ENCODE measurements around the gene RPS6KA5.
"Not testable (repeated sequence)": the region's sequence is repeated elsewhere in the genome, so short reads cannot be mapped to it uniquely, and the experiment has no call there.

RPS6KA5 gene

DNA sequence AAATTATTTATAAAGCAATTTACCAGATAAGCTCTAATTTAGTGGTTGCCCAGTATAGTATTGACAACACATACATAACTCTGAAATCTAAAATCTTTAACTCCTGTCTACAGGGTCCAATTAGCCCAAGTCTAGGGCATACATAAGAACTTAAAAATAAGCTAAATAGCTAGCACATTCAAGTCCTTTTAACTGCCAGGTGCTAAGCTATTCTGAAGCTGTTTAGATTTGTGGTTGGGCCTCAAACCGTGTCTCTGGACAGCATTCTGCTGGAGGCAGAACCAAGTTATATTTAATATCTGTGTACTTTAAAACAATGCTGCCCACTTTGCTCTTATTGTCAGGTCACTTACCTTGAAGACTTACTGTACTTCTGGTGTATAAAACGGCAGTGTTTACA is 19.0 kb downstream of the RPS6KA5 start:
- Histone ChIP-seq H3K27ac (ENCODE audit: low read length) (no peak overlapping the region), H3K27me3 (ENCODE audit: control insufficient read depth, insufficient read depth, low read length) (no peaks in the 10 kb centered on the region), H3K4me3 (ENCODE audit: low read length) (no peak overlapping the region), H3K36me3 (ENCODE audit: control insufficient read depth, low read depth, low read length) (no peaks in the 10 kb centered on the region), H3K9me3 (ENCODE audit: control insufficient read depth, low read depth, low read length) (no peaks in the 10 kb centered on the region), H3K9ac (ENCODE audit: low read length) (no peak overlapping the region), H3K4me1 (ENCODE audit: control insufficient read depth, low read depth, low read length) (no peaks in the 10 kb centered on the region)

DNA sequence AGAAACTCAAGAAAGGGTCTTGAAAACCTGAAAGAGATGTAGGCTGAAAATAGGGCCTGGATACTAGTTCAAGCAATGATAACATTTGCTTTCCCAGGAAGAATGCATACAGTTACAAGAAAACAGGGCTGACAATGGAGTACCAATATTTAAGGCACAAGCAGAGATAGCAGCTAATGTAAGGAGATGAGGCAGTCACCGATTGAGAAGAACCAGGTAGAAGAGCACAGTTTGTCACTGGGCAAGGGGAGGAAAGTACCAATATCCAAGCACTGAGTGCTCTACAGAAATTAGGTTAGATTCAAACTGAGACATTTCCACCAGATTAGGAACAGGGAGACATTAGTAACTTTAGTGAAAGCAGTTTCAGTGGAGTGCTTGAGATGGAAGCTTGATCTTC is 19.9 kb downstream of the RPS6KA5 start:
- no peaks in the 10 kb centered on the region for H3K36me3 ChIP-seq (ENCODE audit: control insufficient read depth, low read depth, low read length)
- H3K27ac ChIP-seq (ENCODE audit: low read length): no peak overlapping the region
- H3K9ac ChIP-seq (ENCODE audit: low read length): no peak overlapping the region
- H3K9me3 ChIP-seq (ENCODE audit: control insufficient read depth, low read depth, low read length): no peaks in the 10 kb centered on the region
- no peak overlapping the region for H3K4me3 ChIP-seq (ENCODE audit: low read length)
- no peaks in the 10 kb centered on the region for H3K4me1 ChIP-seq (ENCODE audit: control insufficient read depth, low read depth, low read length)
- H3K27me3 ChIP-seq (ENCODE audit: control insufficient read depth, insufficient read depth, low read length): no peaks in the 10 kb centered on the region

DNA sequence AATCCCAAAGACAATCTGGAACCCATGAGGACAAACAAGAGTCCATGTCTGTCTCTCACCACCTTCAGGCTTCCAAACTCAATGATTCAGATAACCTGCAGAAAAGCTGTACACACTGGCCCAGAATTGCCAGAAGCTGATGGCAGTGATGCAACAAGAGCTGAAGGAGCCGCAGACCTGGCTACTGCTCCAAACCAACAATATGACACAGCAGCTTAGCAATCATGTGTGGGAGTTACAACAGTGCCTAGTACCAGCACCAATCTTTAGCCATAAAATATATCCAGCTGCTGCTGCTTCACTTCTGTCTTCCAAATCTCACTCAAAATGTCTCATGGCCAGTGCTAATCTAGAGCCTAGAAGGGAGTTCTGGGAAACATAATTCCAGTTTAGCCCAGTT is 22.0 kb downstream of the RPS6KA5 start:
- Histone ChIP-seq H3K36me3 (ENCODE audit: control insufficient read depth, low read depth, low read length) (no peaks in the 10 kb centered on the region), H3K27ac (ENCODE audit: low read length) (no peak overlapping the region), H3K9ac (ENCODE audit: low read length) (no peak overlapping the region), H3K27me3 (ENCODE audit: control insufficient read depth, insufficient read depth, low read length) (no peaks in the 10 kb centered on the region), H3K4me1 (ENCODE audit: control insufficient read depth, low read depth, low read length) (no peaks in the 10 kb centered on the region), H3K4me3 (ENCODE audit: low read length) (no peak overlapping the region), H3K9me3 (ENCODE audit: control insufficient read depth, low read depth, low read length) (no peaks in the 10 kb centered on the region)

DNA sequence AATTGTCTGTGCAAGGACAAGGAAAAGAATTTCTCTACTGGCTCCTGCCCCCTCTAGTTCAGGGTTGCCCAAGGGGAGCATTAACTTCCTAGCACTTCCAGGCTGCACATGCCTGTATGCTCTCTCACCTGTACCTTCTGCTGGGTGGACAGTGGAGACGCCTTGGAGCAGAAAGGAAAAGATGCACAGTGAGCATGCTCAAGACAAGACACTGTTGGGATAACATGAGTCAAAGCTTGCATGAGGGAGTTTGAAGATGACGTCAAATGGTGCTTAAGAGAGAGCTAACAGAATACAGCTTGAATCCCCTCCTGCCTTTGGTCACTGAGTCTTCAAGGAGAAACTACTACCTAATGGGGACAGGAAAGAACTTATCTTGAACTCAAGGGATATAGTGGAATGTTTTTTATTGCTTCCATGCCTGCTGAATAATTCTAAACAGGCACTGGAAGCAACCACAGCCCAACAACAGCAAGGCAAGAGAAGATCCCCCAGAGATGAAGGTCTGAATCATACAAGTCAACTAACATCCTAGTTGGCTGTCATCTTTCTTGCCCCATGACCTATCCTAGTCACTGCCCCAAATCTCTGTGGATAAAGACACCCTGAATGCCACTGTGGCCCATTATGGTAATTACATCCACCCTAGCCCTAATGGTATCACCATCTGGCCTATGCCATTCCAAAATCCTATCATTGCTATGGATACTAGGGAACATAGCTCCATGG is 23.5 kb downstream of the RPS6KA5 start:
- no peak overlapping the region for H3K4me3 ChIP-seq (ENCODE audit: low read length)
- H3K4me1 ChIP-seq (ENCODE audit: control insufficient read depth, low read depth, low read length): no peaks in the 10 kb centered on the region
- no peaks in the 10 kb centered on the region for H3K27me3 ChIP-seq (ENCODE audit: control insufficient read depth, insufficient read depth, low read length)
- no peaks in the 10 kb centered on the region for H3K9me3 ChIP-seq (ENCODE audit: control insufficient read depth, low read depth, low read length)
- no peak overlapping the region for H3K27ac ChIP-seq (ENCODE audit: low read length)
- no peaks in the 10 kb centered on the region for H3K36me3 ChIP-seq (ENCODE audit: control insufficient read depth, low read depth, low read length)
- no peak overlapping the region for H3K9ac ChIP-seq (ENCODE audit: low read length)

DNA sequence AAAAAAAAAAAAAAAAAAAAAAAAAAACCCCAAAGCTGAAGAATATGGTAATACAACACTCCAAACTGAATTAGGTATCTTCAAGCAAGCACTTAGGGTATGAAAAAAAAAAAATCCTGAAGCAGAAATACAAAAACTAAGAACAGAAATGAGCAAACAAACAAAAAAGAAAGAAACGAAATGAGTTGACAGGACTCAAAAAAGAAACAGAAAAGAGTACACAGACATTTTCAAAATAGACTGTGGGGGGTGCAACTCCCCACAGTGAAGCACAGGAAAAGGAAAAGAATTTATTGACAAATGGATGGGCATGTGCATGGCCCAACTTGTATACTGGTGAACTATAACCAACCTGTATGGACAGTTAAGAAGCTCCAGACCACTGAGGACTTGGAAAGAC is 24.6 kb downstream of the RPS6KA5 start:
- H3K4me3 ChIP-seq (ENCODE audit: low read length): no peak overlapping the region
- no peaks in the 10 kb centered on the region for H3K27me3 ChIP-seq (ENCODE audit: control insufficient read depth, insufficient read depth, low read length)
- H3K36me3 ChIP-seq (ENCODE audit: control insufficient read depth, low read depth, low read length): no peaks in the 10 kb centered on the region
- H3K27ac ChIP-seq (ENCODE audit: low read length): no peak overlapping the region
- H3K9me3 ChIP-seq (ENCODE audit: control insufficient read depth, low read depth, low read length): no peaks in the 10 kb centered on the region
- no peaks in the 10 kb centered on the region for H3K4me1 ChIP-seq (ENCODE audit: control insufficient read depth, low read depth, low read length)
- H3K9ac ChIP-seq (ENCODE audit: low read length): no peak overlapping the region

DNA sequence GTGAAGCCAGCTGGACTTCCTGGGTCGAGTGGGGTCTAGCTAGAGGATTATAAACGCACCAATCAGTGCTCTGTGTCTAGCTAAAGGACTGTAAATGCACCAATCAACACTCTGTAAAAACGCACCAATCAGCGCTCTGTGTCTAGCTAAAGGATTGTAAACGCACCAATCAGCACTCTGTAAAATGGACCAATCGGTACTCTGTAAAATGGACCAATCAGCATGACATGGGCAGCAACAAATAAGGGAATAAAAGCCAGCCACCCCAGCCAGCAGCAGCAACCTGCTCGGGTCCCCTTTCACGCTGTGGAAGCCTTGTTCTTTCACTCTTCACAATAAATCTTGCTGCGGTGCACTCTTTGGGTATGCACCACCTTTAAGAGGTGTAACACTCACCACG is 26.1 kb downstream of the RPS6KA5 start:
- H3K9me3 ChIP-seq (ENCODE audit: control insufficient read depth, low read depth, low read length); H3K27ac ChIP-seq (ENCODE audit: low read length); H3K9ac ChIP-seq (ENCODE audit: low read length); H3K36me3 ChIP-seq (ENCODE audit: control insufficient read depth, low read depth, low read length); H3K4me3 ChIP-seq (ENCODE audit: low read length); H3K27me3 ChIP-seq (ENCODE audit: control insufficient read depth, insufficient read depth, low read length); H3K4me1 ChIP-seq (ENCODE audit: control insufficient read depth, low read depth, low read length): not testable (repeated sequence)

DNA sequence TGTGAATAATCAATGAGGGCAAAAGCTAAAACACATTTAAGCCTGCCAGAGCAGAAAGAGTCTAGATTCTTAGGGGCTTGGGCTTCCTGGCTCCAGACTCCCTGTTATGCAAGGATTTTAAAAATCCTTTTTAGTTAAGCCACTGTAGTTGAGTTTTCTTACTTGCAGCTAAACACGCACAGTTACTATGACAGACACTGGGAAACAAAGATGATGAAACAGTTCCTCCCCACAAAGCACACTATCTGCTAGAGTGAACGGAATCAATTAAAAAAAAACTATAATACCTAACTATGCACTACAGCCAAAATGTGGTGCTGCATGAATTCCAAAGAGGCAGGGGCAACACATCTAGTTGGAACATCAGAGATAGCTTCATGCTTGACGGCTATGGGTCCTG is 28.2 kb downstream of the RPS6KA5 start:
- no peak overlapping the region for H3K9ac ChIP-seq (ENCODE audit: low read length)
- H3K27ac ChIP-seq (ENCODE audit: low read length): no peak overlapping the region
- no peaks in the 10 kb centered on the region for H3K27me3 ChIP-seq (ENCODE audit: control insufficient read depth, insufficient read depth, low read length)
- H3K36me3 ChIP-seq (ENCODE audit: control insufficient read depth, low read depth, low read length): no peaks in the 10 kb centered on the region
- H3K9me3 ChIP-seq (ENCODE audit: control insufficient read depth, low read depth, low read length): no peaks in the 10 kb centered on the region
- no peak overlapping the region for H3K4me3 ChIP-seq (ENCODE audit: low read length)
- H3K4me1 ChIP-seq (ENCODE audit: control insufficient read depth, low read depth, low read length): peaks cover 6% of the 10 kb centered on the region

DNA sequence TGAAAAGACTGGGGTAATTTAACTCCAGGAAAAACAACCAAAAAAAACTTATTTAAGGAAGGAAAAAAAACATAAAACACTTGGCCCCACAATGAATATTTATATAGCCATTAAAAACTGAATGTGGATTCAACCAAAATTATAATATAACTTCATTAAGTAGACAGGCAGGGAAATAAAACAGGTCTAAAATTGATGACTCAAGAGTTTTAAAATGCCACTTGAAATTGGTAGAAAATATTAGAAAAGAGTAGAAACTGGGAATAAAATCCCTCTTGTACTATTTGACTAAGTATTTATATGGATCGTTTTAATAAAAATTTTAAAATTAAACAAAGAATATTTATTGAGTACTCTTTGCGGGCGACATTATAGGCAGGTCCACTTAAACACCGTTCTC is 28.8 kb downstream of the RPS6KA5 start:
- Histone ChIP-seq H3K4me3 (ENCODE audit: low read length) (no peak overlapping the region), H3K9ac (ENCODE audit: low read length) (no peak overlapping the region), H3K36me3 (ENCODE audit: control insufficient read depth, low read depth, low read length) (no peaks in the 10 kb centered on the region), H3K27me3 (ENCODE audit: control insufficient read depth, insufficient read depth, low read length) (no peaks in the 10 kb centered on the region), H3K9me3 (ENCODE audit: control insufficient read depth, low read depth, low read length) (no peaks in the 10 kb centered on the region), H3K4me1 (ENCODE audit: control insufficient read depth, low read depth, low read length) (peaks cover 6% of the 10 kb centered on the region), H3K27ac (ENCODE audit: low read length) (no peak overlapping the region)

DNA sequence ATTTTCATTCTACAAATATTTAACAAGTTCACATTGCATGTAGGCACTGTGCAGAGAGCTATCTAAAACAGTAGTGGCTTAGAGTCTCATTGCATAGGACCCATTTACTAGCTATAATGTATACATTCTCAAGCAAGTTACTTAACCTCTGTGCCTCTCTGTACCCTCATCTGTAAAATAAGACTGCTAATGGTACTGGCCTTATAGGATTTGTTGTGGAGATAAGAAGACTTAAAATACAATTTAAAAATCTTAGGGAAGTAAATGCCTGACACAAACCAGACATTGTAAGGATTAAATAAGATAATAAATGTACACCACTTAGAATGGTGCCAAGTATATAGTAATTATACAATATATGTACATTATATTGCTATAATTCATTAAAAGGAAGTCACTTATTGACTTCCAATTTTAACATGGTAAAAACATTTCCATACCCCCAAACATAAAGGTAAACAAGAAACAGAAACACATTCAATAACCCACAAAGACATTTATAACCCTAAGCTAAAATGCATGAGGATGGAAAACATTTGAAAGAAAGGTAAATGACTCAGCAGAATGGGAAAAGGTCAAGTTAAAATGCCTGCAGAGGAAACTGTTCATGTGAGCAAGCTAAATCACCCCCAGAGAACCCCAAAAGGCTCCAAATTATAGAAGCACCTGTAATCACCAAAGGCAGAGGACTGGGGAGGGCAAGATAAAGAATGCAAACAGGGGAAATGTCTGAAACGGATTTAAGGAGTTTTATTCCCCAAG is 30.8 kb downstream of the RPS6KA5 start:
- peak overlapping the region; percentile 27 for H3K27ac ChIP-seq (ENCODE audit: low read length)
- H3K4me1 ChIP-seq (ENCODE audit: control insufficient read depth, low read depth, low read length): peaks cover 6% of the 10 kb centered on the region
- H3K36me3 ChIP-seq (ENCODE audit: control insufficient read depth, low read depth, low read length): no peaks in the 10 kb centered on the region
- no peaks in the 10 kb centered on the region for H3K9me3 ChIP-seq (ENCODE audit: control insufficient read depth, low read depth, low read length)
- H3K9ac ChIP-seq (ENCODE audit: low read length): no peak overlapping the region
- no peak overlapping the region for H3K4me3 ChIP-seq (ENCODE audit: low read length)
- no peaks in the 10 kb centered on the region for H3K27me3 ChIP-seq (ENCODE audit: control insufficient read depth, insufficient read depth, low read length)

DNA sequence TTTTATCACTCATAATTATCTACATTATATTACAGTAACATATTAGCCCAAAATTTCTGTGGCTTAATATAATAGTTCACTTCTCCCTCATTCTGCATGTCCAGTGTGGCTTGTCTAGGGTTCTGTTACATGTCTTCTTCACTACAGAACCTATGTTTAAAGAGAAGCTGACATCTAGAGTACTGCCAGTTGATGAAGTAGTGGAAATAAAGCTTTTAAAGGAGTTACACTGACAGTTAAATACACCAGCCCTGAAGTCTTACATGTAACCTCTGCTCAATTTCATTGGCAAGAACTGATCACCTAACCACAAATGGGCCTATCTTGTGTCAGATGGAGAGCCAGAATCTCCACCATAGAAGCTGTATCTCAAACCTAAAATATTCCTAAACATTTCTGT is 32.9 kb downstream of the RPS6KA5 start:
- Histone ChIP-seq H3K27ac (ENCODE audit: low read length) (no peak overlapping the region), H3K36me3 (ENCODE audit: control insufficient read depth, low read depth, low read length) (no peaks in the 10 kb centered on the region), H3K27me3 (ENCODE audit: control insufficient read depth, insufficient read depth, low read length) (no peaks in the 10 kb centered on the region), H3K9ac (ENCODE audit: low read length) (no peak overlapping the region), H3K9me3 (ENCODE audit: control insufficient read depth, low read depth, low read length) (no peaks in the 10 kb centered on the region), H3K4me1 (ENCODE audit: control insufficient read depth, low read depth, low read length) (peaks cover 6% of the 10 kb centered on the region), H3K4me3 (ENCODE audit: low read length) (no peak overlapping the region)

DNA sequence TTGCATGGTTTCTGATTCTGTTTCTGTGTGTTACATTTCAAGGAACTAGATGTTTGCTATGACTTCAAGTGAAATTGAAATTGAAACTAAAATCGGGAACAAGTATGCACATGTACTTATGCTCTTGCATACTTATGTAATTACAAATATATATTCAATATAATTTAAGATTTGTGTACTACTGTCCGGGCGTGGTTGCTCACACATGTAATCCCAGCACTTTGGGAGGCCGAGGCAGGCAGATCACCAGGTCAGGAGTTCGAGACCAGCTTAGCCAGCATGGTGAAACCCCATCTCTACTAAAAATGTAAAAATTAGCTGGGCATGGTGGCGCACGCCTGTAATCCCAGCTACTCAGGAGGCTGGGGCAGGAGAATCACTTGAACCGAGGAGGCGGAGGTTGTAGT is 37.8 kb downstream of the RPS6KA5 start:
- H3K36me3 ChIP-seq (ENCODE audit: control insufficient read depth, low read depth, low read length); H3K27me3 ChIP-seq (ENCODE audit: control insufficient read depth, insufficient read depth, low read length); H3K4me3 ChIP-seq (ENCODE audit: low read length); H3K4me1 ChIP-seq (ENCODE audit: control insufficient read depth, low read depth, low read length); H3K27ac ChIP-seq (ENCODE audit: low read length); H3K9ac ChIP-seq (ENCODE audit: low read length); H3K9me3 ChIP-seq (ENCODE audit: control insufficient read depth, low read depth, low read length): not testable (repeated sequence)
